Measurements from ENCODE around the gene GOLGA1.

GRCh38 chr9:124830593-124830992, 110.3 kb downstream of the GOLGA1 start:
- TF ChIP-seq CTCF (IDR thresholded peaks at IDR 0.05; ENCODE audit: poor library complexity, severe bottlenecking): no peak
- TF ChIP-seq REST (IDR thresholded peaks at IDR 0.05; ENCODE audit: borderline replicate concordance): no peak
- no peak for TF ChIP-seq TAF1 (IDR thresholded peaks at IDR 0.05; ENCODE audit: low read depth)
- no peak for TF ChIP-seq MXI1 (conservative IDR thresholded peaks at IDR 0.05; ENCODE audit: poor library complexity, severe bottlenecking)
- no peak for TF ChIP-seq POLR2AphosphoS5 (IDR thresholded peaks at IDR 0.05)
- no peak for TF ChIP-seq RAD21 (conservative IDR thresholded peaks at IDR 0.05)
- no peak for TF ChIP-seq EZH2 (IDR thresholded peaks at IDR 0.05; ENCODE audit: borderline replicate concordance, insufficient read depth, low read length, poor library complexity, severe bottlenecking)
- no peak for TF ChIP-seq SMC3 (conservative IDR thresholded peaks at IDR 0.05; ENCODE audit: poor library complexity)
